ENCODE results near the gene CNTNAP2. TPM values are rescaled to one million over a fixed set of nuclear protein-coding genes. Genes with fewer than 3 reads are reported as not detected.

Gene CNTNAP2
- total and polyA plus RNA-seq, 2 of the 13 experiments (the other 11 are each of a cell fraction or from before 2014, with no cell fraction given) = 0.40 to 0.42 TPM

- no peak for TF ChIP-seq RERE (CRISPR knock-in tag; IDR thresholded peaks at IDR 0.05; ENCODE audit: low read depth)
- no peak for TF ChIP-seq ZNF878 (CRISPR knock-in tag; IDR thresholded peaks at IDR 0.05)
- TF ChIP-seq SSRP1 (CRISPR knock-in tag; IDR thresholded peaks at IDR 0.05) = no peak
- no peak for TF ChIP-seq TIGD3 (CRISPR knock-in tag; IDR thresholded peaks at IDR 0.05; ENCODE audit: borderline replicate concordance)
- no peak for TF ChIP-seq AGO2 (optimal IDR thresholded peaks at IDR 0.05; ENCODE audit: low read depth, low read length)
- TF ChIP-seq ZSCAN30 (CRISPR knock-in tag; IDR thresholded peaks at IDR 0.05) = no peak
- TF ChIP-seq ZFAT (CRISPR knock-in tag; conservative IDR thresholded peaks at IDR 0.05) = no peak
- TF ChIP-seq ZNF225 (CRISPR knock-in tag; IDR thresholded peaks at IDR 0.05) = no peak
- no peak for TF ChIP-seq TFDP1 (CRISPR knock-in tag; IDR thresholded peaks at IDR 0.05; ENCODE audit: borderline replicate concordance)
- no peak for TF ChIP-seq GABPA (IDR thresholded peaks at IDR 0.05; ENCODE audit: low read depth, low read length)
- no peak for TF ChIP-seq GABPA (CRISPR knock-in tag; IDR thresholded peaks at IDR 0.05; ENCODE audit: low read depth)
- TF ChIP-seq CBX1 (IDR thresholded peaks at IDR 0.05; ENCODE audit: low read depth) = no peak
- TF ChIP-seq TFAP4 (IDR thresholded peaks at IDR 0.05; ENCODE audit: borderline replicate concordance, low read depth) = no peak
- TF ChIP-seq HNRNPUL1 (IDR thresholded peaks at IDR 0.05; ENCODE audit: low read depth, low read length) = no peak
- no peak for TF ChIP-seq LCORL (IDR thresholded peaks at IDR 0.05)
- no peak for TF ChIP-seq LCORL (CRISPR knock-in tag; IDR thresholded peaks at IDR 0.05)
Observed at GRCh38 chr7:147923841-147924240, 1807.2 kb downstream of the CNTNAP2 start (continued).
